Thymus (tissue), 11 donors: ENCODE results near the gene NFKBIL1. TPM values are rescaled to one million over a fixed set of nuclear protein-coding genes. Genes with fewer than 3 reads are reported as not detected.
"Not testable (repeated sequence)": the region's sequence is repeated elsewhere in the genome, so short reads cannot be mapped to it uniquely, and the experiment has no call there.

Experiments
- DNase-seq, 9 donors: peaks; one replicate each; pipeline ENCODE4 v3.0.0-alpha.2; 2013; ENCODE audit warnings: low spot score in 9 of 9, low read depth in 6 of 9, missing footprints in 1 of 9
- H3K27ac ChIP-seq, 2 donors: one replicate each; pipeline ENCODE4 v1.5.1; 2013; ENCODE audit warnings: control low read depth in 1 of 2, low read depth in 1 of 2, low read length in 1 of 2, mild to moderate bottlenecking in 1 of 2, moderate library complexity in 1 of 2
- H3K27me3 ChIP-seq, 2 donors: one replicate each; pipeline ENCODE4 v1.5.1; 2013; ENCODE audit warnings: low read length in 1 of 2; ENCODE audit not compliant: control insufficient read depth in 2 of 2, insufficient read depth in 1 of 2
- H3K36me3 ChIP-seq, 2 donors: one replicate each; pipeline ENCODE4 v1.5.1; 2013; ENCODE audit warnings: low read length in 1 of 2, mild to moderate bottlenecking in 1 of 2, moderate library complexity in 1 of 2; ENCODE audit not compliant: control insufficient read depth in 2 of 2, insufficient read depth in 2 of 2
- H3K4me1 ChIP-seq, 2 donors: one replicate each; pipeline ENCODE4 v1.5.1; 2013; ENCODE audit warnings: low read length in 2 of 2; ENCODE audit not compliant: control insufficient read depth in 2 of 2, insufficient read depth in 2 of 2
- H3K4me3 ChIP-seq, 2 donors: one replicate each; pipeline ENCODE4 v1.5.1; 2013; ENCODE audit warnings: low read length in 2 of 2, control low read depth in 1 of 2, mild to moderate bottlenecking in 1 of 2
- H3K9me3 ChIP-seq, 2 donors: one replicate each; pipeline ENCODE4 v1.5.1; 2013; ENCODE audit warnings: low read length in 1 of 2, mild to moderate bottlenecking in 1 of 2; ENCODE audit not compliant: control insufficient read depth in 2 of 2, insufficient read depth in 1 of 2
- WGBS: extraction: QIAGEN DNeasy Blood & Tissue Kit; methylation state at CpG from one replicate; pipeline ENCODE4 v1.1.7; 2013; 5-methylcytosine and 5-hydroxymethylcytosine counted together
- polyA plus RNA-seq: library from polyadenylated mRNA; stranded (reverse); fragments of 200-250 nt; gene quantifications from one replicate; pipeline ENCODE4 v1.2.3, GENCODE V29; 2013
- total RNA-seq: library from RNA; stranded (reverse); fragments of 120-200 nt; gene quantifications from one replicate; pipeline ENCODE4 v1.2.4, GENCODE V29; 2013
- donor health status: healthy.

NFKBIL1 gene
- total and polyA plus RNA-seq, 2 donors: 15.4 to 23.6 TPM

DNA sequence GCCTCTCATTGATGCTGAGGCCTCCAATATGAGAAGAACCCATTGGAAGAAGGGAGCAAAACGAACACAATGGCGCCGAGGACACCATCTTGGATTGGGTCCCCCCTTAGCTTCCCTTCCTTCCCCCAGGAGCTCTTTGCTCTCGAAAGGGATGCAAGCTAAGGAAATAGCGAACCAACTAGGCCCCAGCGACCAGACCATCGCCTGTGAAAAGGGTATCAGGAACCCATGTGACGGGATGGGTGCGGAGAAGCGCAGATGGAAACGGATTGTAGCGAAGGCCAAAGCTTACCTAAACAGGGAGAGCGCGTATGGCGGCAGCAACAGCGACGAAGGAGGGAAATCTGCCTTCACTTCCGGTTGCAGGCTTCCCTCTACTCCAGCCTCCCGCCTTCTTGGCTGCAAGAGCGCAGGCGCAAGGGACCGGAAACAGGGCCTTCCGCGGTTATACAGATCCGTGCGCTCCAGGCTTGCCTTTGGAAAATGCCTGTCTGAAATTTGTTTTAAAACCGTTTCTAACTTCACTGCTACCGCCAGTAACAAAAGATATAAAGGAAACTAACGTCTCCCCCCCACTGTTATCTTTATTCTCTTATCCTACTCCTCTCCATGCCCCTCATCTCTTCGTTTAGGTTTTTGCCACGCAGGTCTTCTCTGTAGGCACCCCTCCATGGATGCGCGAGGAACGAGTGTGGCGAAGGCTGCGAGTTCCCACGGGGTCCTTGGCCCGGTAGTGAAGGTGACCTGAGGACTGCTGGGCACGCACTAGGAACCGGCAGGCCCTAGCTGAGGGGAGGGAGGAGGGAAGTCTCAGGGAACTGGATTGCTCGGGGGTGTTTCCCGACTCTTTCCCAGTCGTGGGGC, 5.5 kb upstream of the NFKBIL1 start, which contains the start of gene DDX39B:
Gene DDX39B, minus strand, starts transcription at position 346 of the 864 bp plus-strand sequence. CDS start 1,471 bp downstream, outside the sequence.
- Histone ChIP-seq H3K4me3 (peak within 1 kb of the TSS; percentile 49 to 67), H3K27me3 (no peaks in the 10 kb centered on the region), H3K36me3 (peaks cover 25 to 38% of the 10 kb centered on the region in 2 donors), H3K27ac (peak within 1 kb of the TSS; percentile 83 to 92), H3K4me1 (peaks cover 26 to 41% of the 10 kb centered on the region in 2 donors), H3K9me3 (no peaks in the 10 kb centered on the region)
- under 1% methylated on average over 43 of the region's 43 CpGs for WGBS
- DNase-seq: peak; percentile 93 to 99 (median 96)

DNA sequence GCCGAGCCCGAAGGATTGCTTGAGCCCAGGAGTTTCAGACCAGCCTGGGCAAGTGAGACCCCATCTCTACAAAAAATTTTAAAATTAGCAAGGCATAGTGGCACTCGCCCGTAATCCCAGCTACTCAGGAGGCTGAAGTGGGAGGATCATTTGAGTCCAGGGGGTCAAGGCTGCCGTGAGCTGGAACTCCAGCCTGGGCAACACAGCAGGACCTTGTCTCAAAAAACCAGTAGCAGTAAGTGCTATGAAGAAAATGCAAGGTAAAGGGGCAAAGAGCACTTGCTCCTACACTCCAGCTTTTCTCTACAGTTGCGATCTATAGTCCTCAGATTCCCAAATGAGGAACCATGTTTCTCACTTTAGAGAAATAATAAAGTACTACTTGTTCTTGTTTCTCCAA, 3.8 kb upstream of the NFKBIL1 start:
- DNase-seq: no peak
- peaks cover 29 to 52% of the 10 kb centered on the region in 2 donors for H3K4me1 ChIP-seq
- no peak overlapping the region for H3K27ac ChIP-seq
- no peaks in the 10 kb centered on the region for H3K9me3 ChIP-seq
- H3K36me3 ChIP-seq: peaks cover 17 to 20% of the 10 kb centered on the region in 2 donors
- 99% methylated on average over 6 of the region's 6 CpGs for WGBS
- H3K27me3 ChIP-seq: no peaks in the 10 kb centered on the region
- H3K4me3 ChIP-seq: no peak overlapping the region

DNA sequence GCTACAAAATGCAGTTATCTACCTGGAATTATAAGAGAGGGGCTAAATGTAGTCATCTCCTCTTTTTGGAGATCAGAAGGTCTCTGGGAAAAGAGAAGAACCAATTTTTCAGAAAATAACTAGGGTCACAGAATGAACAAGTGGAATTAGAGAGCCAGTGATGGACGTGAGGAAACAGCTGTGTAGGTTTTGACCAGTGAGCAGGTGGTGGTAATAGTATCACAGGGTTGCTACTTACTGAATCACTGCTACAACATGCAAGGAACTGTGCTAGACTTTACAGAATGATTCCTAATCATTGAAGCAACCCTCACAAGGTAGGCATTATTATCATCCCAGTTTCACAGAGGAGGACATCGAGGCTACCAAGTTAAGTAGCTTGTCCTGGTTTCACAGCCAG, 2.7 kb upstream of the NFKBIL1 start:
- 97% methylated on average over 2 of the region's 2 CpGs for WGBS
- Histone ChIP-seq H3K4me1 (peaks cover 21 to 42% of the 10 kb centered on the region in 2 donors), H3K9me3 (no peaks in the 10 kb centered on the region), H3K36me3 (peaks cover 12 to 16% of the 10 kb centered on the region in 2 donors), H3K4me3 (no peak overlapping the region), H3K27me3 (no peaks in the 10 kb centered on the region), H3K27ac (no peak overlapping the region)
- DNase-seq: no peak

DNA sequence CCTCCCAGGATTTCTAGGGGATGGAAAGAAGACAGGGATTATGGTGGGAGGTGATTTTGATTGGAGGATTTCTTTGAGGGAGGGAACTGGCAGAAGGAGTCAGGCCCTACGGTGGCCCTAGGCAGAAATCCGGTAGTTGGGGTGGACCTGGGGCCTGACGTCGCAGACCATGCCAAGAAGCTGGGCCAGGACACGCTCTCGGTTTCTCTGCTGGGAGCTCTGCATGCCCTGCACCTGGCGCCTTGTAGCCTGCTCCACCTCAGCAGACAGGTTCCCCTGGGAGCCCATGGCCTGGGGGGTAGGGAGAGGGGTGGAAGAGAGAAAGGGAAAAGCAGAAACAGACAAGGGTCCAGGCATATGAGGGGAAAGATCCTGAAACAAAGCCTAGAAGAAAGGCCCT, 2.1 kb upstream of the NFKBIL1 start:
- Histone ChIP-seq H3K9me3 (no peaks in the 10 kb centered on the region), H3K27me3 (no peaks in the 10 kb centered on the region), H3K36me3 (peaks cover 9 to 10% of the 10 kb centered on the region in 2 donors), H3K27ac (no peak overlapping the region), H3K4me1 (peaks cover 16 to 36% of the 10 kb centered on the region in 2 donors), H3K4me3 (no peak overlapping the region)
- WGBS: 96% methylated on average over 7 of the region's 7 CpGs
- no peak for DNase-seq

DNA sequence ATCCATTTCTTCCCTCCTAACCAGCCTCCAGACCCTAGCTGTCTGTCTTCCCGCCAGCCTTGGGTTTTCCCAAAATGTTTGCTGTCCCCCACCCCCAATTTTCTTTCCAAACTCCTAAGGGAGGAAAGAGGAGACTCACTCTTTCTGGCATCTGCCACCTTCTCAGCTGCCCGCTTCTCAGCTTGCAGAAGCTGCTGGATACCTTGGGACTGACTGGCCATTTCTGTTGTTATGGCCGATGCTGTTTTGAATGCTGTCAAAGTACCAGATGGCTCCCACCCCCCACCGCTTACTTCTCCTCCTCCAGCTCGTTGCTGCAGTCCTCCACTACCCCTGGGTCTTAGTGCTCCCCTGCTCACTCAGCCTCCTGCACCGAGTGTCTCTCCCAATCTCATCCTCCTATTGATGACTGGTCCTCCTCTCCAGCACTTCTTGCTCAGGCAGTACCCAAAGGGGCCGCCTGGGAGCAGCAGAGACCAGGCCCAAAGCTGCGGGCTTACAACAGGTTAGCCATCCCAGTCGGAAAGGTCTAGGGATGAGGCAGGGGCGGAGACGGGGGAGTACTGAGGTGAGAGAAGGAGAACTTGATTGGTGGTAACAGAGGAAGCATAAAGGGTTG, 960 bp upstream of the NFKBIL1 start, which contains the start of gene ATP6V1G2:
Gene ATP6V1G2, minus strand, starts transcription at position 270 of the 619 bp plus-strand sequence. Its CDS starts 49 bp downstream, at position 221.
- H3K27ac ChIP-seq: peak within 1 kb of the TSS; percentile 84 to 87
- H3K27me3 ChIP-seq: no peaks in the 10 kb centered on the region
- peak; percentile 75 to 92 (median 84) for DNase-seq
- H3K9me3 ChIP-seq: no peaks in the 10 kb centered on the region
- H3K4me3 ChIP-seq: peak within 1 kb of the TSS; percentile 53 to 63
- peaks cover 13% of the 10 kb centered on the region in 2 donors for H3K36me3 ChIP-seq
- H3K4me1 ChIP-seq: peaks cover 13 to 35% of the 10 kb centered on the region in 2 donors
- 16% methylated on average over 11 of the region's 11 CpGs for WGBS

GRCh38 chr6:31547727-31548543, 527 bp downstream of the NFKBIL1 start:
- 86% methylated on average over 24 of the region's 24 CpGs for WGBS
- peaks cover 8 to 34% of the 10 kb centered on the region in 2 donors for H3K4me1 ChIP-seq
- DNase-seq: no peak

DNA sequence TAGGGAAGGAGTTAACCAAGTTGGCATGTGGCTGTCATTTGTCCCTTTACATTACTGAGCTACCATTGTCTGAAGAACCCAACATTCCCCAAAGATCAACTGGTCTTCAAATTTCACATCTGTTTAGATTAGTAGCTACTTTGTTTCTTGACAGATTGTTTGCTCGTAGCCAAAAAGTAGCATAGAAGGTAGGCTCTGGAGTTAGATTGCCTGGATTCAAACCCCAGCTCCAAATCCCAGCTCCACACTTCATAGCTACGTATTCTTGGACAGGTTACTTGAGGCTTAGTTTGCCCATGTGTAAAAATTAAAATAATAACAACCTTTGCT, 1.1 kb downstream of the NFKBIL1 start:
- peaks cover 13 to 20% of the 10 kb centered on the region in 2 donors for H3K36me3 ChIP-seq
- peaks cover 7 to 31% of the 10 kb centered on the region in 2 donors for H3K4me1 ChIP-seq
- no peaks in the 10 kb centered on the region for H3K27me3 ChIP-seq
- no peaks in the 10 kb centered on the region for H3K9me3 ChIP-seq
- H3K27ac ChIP-seq: peak overlapping the region in 1 of 2 donors; percentile 87
- no peak overlapping the region for H3K4me3 ChIP-seq
- 97% methylated on average over 2 of the region's 2 CpGs for WGBS
- DNase-seq: no peak

More at GRCh38 chr6:31547727-31548543, 527 bp downstream of the NFKBIL1 start:
- Histone ChIP-seq H3K4me3 (peak overlapping the region; percentile 53 to 63), H3K27me3 (no peaks in the 10 kb centered on the region), H3K9me3 (no peaks in the 10 kb centered on the region), H3K27ac (peak overlapping the region; percentile 84 to 87), H3K36me3 (peaks cover 13 to 14% of the 10 kb centered on the region in 2 donors)

GRCh38 chr6:31551371-31551770, 4.0 kb downstream of the NFKBIL1 start:
- not testable (repeated sequence) for H3K9me3 ChIP-seq, H3K4me3 ChIP-seq, H3K27ac ChIP-seq, H3K27me3 ChIP-seq
- 27% methylated on average over 5 of the region's 5 CpGs for WGBS
- Histone ChIP-seq H3K4me1 (peaks cover 13 to 34% of the 10 kb centered on the region in 2 donors), H3K36me3 (peaks cover 13 to 26% of the 10 kb centered on the region in 2 donors)
- peak in 4 of 9 donors; percentile 56 to 88 (median 72) for DNase-seq
